HL-60 (cell line): ENCODE results near the gene DUSP1.

Experiments used
- POLR2AphosphoS5 ChIP-seq: IDR thresholded peaks from 2 replicates; pipeline ENCODE4 v1.6.1; 2012; ENCODE audit warnings: low read depth
- TF ChIP-seq, protein P1 (sequence below): IDR thresholded peaks from one replicate; pipeline ENCODE4 v1.5.1; 2011; ENCODE audit warnings: low read length, control low read depth, inconsistent platforms; ENCODE audit not compliant: insufficient read depth

DNA sequence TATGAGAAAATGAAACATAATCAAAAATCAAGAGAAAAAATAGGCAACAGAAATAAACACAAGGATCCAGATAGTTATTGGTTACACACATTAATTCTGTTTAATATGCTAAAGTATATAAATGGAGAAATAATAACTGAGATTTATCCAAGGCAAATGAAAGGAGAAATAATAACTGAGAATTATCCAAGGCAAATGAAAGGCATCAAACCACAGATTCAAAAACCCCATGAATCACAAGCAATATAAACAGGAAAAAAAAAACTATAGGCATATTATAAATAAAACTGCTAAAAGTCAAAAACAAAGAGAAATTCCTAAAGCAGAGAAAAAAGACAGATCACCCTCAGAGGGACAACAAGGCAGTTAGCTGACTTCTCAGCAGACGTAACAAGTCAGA, 10.9 kb downstream of the DUSP1 start:
- no peak for TF ChIP-seq POLR2AphosphoS5
- TF ChIP-seq, protein P1, sequence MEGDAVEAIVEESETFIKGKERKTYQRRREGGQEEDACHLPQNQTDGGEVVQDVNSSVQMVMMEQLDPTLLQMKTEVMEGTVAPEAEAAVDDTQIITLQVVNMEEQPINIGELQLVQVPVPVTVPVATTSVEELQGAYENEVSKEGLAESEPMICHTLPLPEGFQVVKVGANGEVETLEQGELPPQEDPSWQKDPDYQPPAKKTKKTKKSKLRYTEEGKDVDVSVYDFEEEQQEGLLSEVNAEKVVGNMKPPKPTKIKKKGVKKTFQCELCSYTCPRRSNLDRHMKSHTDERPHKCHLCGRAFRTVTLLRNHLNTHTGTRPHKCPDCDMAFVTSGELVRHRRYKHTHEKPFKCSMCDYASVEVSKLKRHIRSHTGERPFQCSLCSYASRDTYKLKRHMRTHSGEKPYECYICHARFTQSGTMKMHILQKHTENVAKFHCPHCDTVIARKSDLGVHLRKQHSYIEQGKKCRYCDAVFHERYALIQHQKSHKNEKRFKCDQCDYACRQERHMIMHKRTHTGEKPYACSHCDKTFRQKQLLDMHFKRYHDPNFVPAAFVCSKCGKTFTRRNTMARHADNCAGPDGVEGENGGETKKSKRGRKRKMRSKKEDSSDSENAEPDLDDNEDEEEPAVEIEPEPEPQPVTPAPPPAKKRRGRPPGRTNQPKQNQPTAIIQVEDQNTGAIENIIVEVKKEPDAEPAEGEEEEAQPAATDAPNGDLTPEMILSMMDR, result no peak
